H1 (cell line): ENCODE measurements around the gene RSF1. TPM values are rescaled to one million over a fixed set of nuclear protein-coding genes. Genes with fewer than 3 reads are reported as not detected.

Experiments used
- BRCA1 ChIP-seq: IDR thresholded peaks from 2 replicates; pipeline ENCODE4 v1.6.1; 2012; ENCODE audit warnings: low read depth, low read length, improper control_type of control experiment
- CHD7 ChIP-seq: fragments of 300-600 bp; sonication (generic); IDR thresholded peaks from 2 replicates; pipeline ENCODE4 v1.7.1; 2012; ENCODE audit warnings: low read length, moderate library complexity, mild to moderate bottlenecking, inconsistent platforms; ENCODE audit not compliant: insufficient replicate concordance
- E2F6 ChIP-seq: IDR thresholded peaks from 2 replicates; pipeline ENCODE4 v1.6.1; 2012; ENCODE audit warnings: inconsistent platforms
- HDAC6 ChIP-seq: IDR thresholded peaks from one replicate; pipeline ENCODE4 v1.7.1; 2012; ENCODE audit warnings: low read depth, mild to moderate bottlenecking, inconsistent platforms, low read length, moderate library complexity
- PHF8 ChIP-seq: fragments of 200-600 bp; sonication (generic); conservative IDR thresholded peaks from 2 replicates; pipeline ENCODE4 v1.7.1; 2012; ENCODE audit warnings: low read depth, mild to moderate bottlenecking, inconsistent platforms, low read length, moderate library complexity
- RXRA ChIP-seq: IDR thresholded peaks from 2 replicates; pipeline ENCODE4 v1.6.1; 2011; ENCODE audit warnings: low read depth, mild to moderate bottlenecking, low read length, moderate library complexity; ENCODE audit not compliant: insufficient read depth
- SUZ12 ChIP-seq: fragments of 200-600 bp; sonication (generic); IDR thresholded peaks from 2 replicates; pipeline ENCODE4 v1.6.1; 2012; ENCODE audit warnings: mild to moderate bottlenecking, inconsistent platforms, low read length, moderate library complexity, mixed read lengths
- TAF7 ChIP-seq: optimal IDR thresholded peaks from 2 replicates; pipeline ENCODE3; 2011; ENCODE audit warnings: low read depth, mild to moderate bottlenecking, inconsistent platforms, low read length, moderate library complexity, borderline replicate concordance
- YY1 ChIP-seq: IDR thresholded peaks from 2 replicates; pipeline ENCODE4 v1.6.1; 2011; ENCODE audit warnings: low read depth, mild to moderate bottlenecking, low read length
- polyA plus RNA-seq, 7 experiments: library from polyadenylated mRNA; depleted of rRNA in 3 of 7; stranded (reverse) in 5 of 7; unstranded in 2 of 7; fragments of >200 nt in 5 of 7; fragments of 200-250 nt in 2 of 7; gene quantifications; 1 replicate in 5 of 7; 2 replicates in 1 of 7; 4 replicates in 1 of 7; pipeline versions ENCODE4 v1.2.1 to v1.2.3, GENCODE V29; 2011 to 2013; ENCODE audit warnings: missing spikeins in 2 of 7, mixed read lengths in 2 of 7
- total RNA-seq: library from RNA; stranded (reverse); fragmentation: NEBNext Ultra II Directional; extraction: Animal tissue kit (Norgen Biotek cat#: 25700); gene quantifications from 2 replicates; pipeline ENCODE4 v1.2.1, GENCODE V29; 2021

Gene RSF1
- total and polyA plus RNA-seq, 2 of the 8 experiments (the other 6 are each of a cell fraction or from before 2014, with no cell fraction given): 17.8 to 87.9 TPM

DNA sequence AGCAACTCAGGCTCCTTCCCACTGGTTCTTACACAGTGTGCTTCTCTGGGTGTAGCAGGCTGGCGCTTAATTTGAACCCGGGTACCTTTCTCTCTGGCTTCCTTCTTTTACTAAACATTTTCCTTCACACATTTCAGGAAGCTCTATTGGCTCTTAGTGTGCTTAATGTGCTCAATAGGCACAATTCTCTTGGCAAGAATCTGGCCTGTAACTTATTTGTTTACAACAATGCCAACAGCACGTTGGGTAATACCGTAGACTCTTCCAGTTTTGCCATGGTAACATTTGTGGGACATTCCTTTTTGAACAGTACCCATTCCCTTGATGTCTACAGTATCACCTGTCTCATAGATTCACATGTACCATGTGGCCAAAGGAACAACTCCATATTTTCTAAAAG is 48.2 kb upstream of the RSF1 start (continued):
- no peak for TF ChIP-seq CHD7
- TF ChIP-seq YY1: no peak
- no peak for TF ChIP-seq PHF8
- TF ChIP-seq TAF7: no peak
- TF ChIP-seq RXRA: no peak
- TF ChIP-seq HDAC6: no peak
- no peak for TF ChIP-seq E2F6
- no peak for TF ChIP-seq SUZ12
- no peak for TF ChIP-seq BRCA1
